Astrocyte of the cerebellum (primary cell): ENCODE data around the gene MAT1A.

Experiments
- DNase-seq: peaks from one replicate; pipeline ENCODE4 v3.0.0-alpha.2; 2011; ENCODE audit warnings: low read depth
- H3K4me3 ChIP-seq: 2 replicates; pipeline ENCODE4 v1.5.1; 2011; ENCODE audit warnings: mild to moderate bottlenecking, low read depth, low read length, moderate library complexity
- CTCF ChIP-seq: IDR thresholded peaks from 2 replicates; pipeline ENCODE4 v1.5.1; 2012; ENCODE audit warnings: low read length, low read depth, moderate library complexity, mild to moderate bottlenecking; ENCODE audit errors: missing control alignments
- in situ Hi-C: cut with HindIII; loops from 2 replicates; pipeline ENCODE4 v1.10.0; 2017; ENCODE audit warnings: low sequenced_read_pairs

Gene MAT1A

GRCh38 chr10:80274396-80275134 is 14.9 kb downstream of the MAT1A start:
- DNase-seq: no peak
- in situ Hi-C loops: no loop called here
- no peak for TF ChIP-seq CTCF
- H3K4me3 ChIP-seq: no peak overlapping the region

- in situ Hi-C loops: no loop called here
- no peak for TF ChIP-seq CTCF
- no peak for DNase-seq
- H3K4me3 ChIP-seq: no peak overlapping the region
Observed at GRCh38 chr10:80273523-80274170, 15.8 kb downstream of the MAT1A start.

GRCh38 chr10:80272793-80273522 is 16.5 kb downstream of the MAT1A start:
- H3K4me3 ChIP-seq: no peak overlapping the region
- TF ChIP-seq CTCF: no peak
- DNase-seq: no peak
- in situ Hi-C loops: no loop called here

- no peak for TF ChIP-seq CTCF
- no peak for DNase-seq
- H3K4me3 ChIP-seq: no peak overlapping the region
- in situ Hi-C loops: no loop called here
Observed at GRCh38 chr10:80271416-80271815, 18.0 kb downstream of the MAT1A start.

GRCh38 chr10:80270887-80271286 is 18.6 kb downstream of the MAT1A start:
- no peak overlapping the region for H3K4me3 ChIP-seq
- no peak for DNase-seq
- in situ Hi-C loops: no loop called here
- no peak for TF ChIP-seq CTCF

- no peak for DNase-seq
- in situ Hi-C loops: no loop called here
- H3K4me3 ChIP-seq: no peak overlapping the region
- no peak for TF ChIP-seq CTCF
Observed at GRCh38 chr10:80268938-80269588, 20.4 kb downstream of the MAT1A start.
